Skeletal muscle satellite cell (primary cell): ENCODE data around the gene TBC1D19.
"Not testable (repeated sequence)": the region's sequence is repeated elsewhere in the genome, so short reads cannot be mapped to it uniquely, and the experiment has no call there.

ENCODE experiments used
- H3K27me3 ChIP-seq: 2 replicates; pipeline ENCODE4 v1.7.0; 2013; ENCODE audit warnings: low read length; ENCODE audit not compliant: control insufficient read depth, insufficient read depth
- H3K36me3 ChIP-seq: 2 replicates; pipeline ENCODE4 v1.7.0; 2013; ENCODE audit warnings: mild to moderate bottlenecking, control low read depth, low read length; ENCODE audit not compliant: insufficient read depth
- H3K4me1 ChIP-seq: 2 replicates; pipeline ENCODE4 v1.7.0; 2013; ENCODE audit warnings: low read length; ENCODE audit not compliant: control insufficient read depth, insufficient read depth
- H3K4me2 ChIP-seq: 2 replicates; pipeline ENCODE4 v1.7.0; 2013; ENCODE audit warnings: mild to moderate bottlenecking, low read length
- H3K4me3 ChIP-seq: 2 replicates; pipeline ENCODE4 v1.7.0; 2013; ENCODE audit warnings: low read length
- H3K9ac ChIP-seq: 2 replicates; pipeline ENCODE4 v1.7.0; 2013; ENCODE audit warnings: mild to moderate bottlenecking, low read depth, low read length, moderate library complexity
- H3K9me3 ChIP-seq: replicated peaks from 2 replicates; pipeline ENCODE4 v1.7.0; 2013; ENCODE audit warnings: mild to moderate bottlenecking, control low read depth, low read length

Gene TBC1D19

GRCh38 chr4:26576231-26576739 is 7.6 kb upstream of the TBC1D19 start:
- Histone ChIP-seq H3K4me3 (peak overlapping the region; percentile 41), H3K9ac (peak overlapping the region; percentile 55)

GRCh38 chr4:26577066-26577465 is 6.8 kb upstream of the TBC1D19 start:
- peak overlapping the region; percentile 66 for H3K4me2 ChIP-seq
- H3K9ac ChIP-seq = no peak overlapping the region
- H3K36me3 ChIP-seq = no peaks in the 10 kb centered on the region
- peaks cover 32% of the 10 kb centered on the region for H3K4me1 ChIP-seq
- no peak overlapping the region for H3K4me3 ChIP-seq
- no peaks in the 10 kb centered on the region for H3K9me3 ChIP-seq
- no peaks in the 10 kb centered on the region for H3K27me3 ChIP-seq

More at GRCh38 chr4:26576231-26576739, 7.6 kb upstream of the TBC1D19 start:
- peak overlapping the region; percentile 66 for H3K4me2 ChIP-seq
- no peaks in the 10 kb centered on the region for H3K9me3 ChIP-seq
- no peaks in the 10 kb centered on the region for H3K27me3 ChIP-seq
- no peaks in the 10 kb centered on the region for H3K36me3 ChIP-seq
- H3K4me1 ChIP-seq = peaks cover 38% of the 10 kb centered on the region

DNA sequence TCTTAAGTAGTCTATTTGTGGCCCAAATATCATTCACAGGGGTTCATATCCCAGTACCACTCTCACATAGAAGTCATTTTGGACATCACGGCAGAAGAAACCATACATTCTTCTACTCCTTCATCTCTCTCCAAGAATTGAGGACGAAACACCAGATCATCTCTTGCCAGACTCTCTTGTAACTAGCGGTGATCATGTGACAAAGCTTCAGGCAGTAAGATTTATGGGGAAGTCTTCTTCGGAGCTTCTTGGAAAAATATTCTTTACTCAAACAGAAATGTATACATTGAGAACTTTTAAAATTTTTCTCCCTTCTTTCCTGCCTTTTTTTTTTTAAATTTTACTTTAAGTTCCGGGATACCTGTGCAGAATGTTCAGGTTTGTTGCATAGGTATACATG is 4.7 kb upstream of the TBC1D19 start:
- Histone ChIP-seq H3K4me3 (no peak overlapping the region), H3K9ac (no peak overlapping the region), H3K4me2 (no peak overlapping the region), H3K27me3 (no peaks in the 10 kb centered on the region), H3K4me1 (peaks cover 29% of the 10 kb centered on the region), H3K36me3 (no peaks in the 10 kb centered on the region), H3K9me3 (no peaks in the 10 kb centered on the region)

GRCh38 chr4:26581341-26581740 is 2.5 kb upstream of the TBC1D19 start:
- H3K27me3 ChIP-seq, H3K9ac ChIP-seq, H3K4me3 ChIP-seq, H3K36me3 ChIP-seq, H3K9me3 ChIP-seq, H3K4me2 ChIP-seq: not testable (repeated sequence)
- peaks cover 11% of the 10 kb centered on the region for H3K4me1 ChIP-seq

DNA sequence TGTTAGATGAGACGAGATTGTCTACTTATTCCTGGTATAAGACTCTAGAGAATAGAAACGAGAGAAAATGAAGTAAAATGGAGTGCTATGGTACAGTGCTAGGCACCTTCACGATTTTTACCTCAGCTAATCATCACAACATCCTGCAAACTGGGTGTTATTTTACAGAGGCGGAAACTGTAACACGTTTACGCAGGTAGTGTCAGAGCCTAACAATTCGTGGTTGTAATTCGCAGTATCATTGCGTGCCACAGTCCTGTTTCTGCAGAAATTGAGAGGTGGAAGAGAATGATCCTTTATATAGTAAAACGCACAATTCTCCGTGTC is 383 bp upstream of the TBC1D19 start:
- H3K9me3 ChIP-seq = no peaks in the 10 kb centered on the region
- H3K9ac ChIP-seq = peak overlapping the region; percentile 89

DNA sequence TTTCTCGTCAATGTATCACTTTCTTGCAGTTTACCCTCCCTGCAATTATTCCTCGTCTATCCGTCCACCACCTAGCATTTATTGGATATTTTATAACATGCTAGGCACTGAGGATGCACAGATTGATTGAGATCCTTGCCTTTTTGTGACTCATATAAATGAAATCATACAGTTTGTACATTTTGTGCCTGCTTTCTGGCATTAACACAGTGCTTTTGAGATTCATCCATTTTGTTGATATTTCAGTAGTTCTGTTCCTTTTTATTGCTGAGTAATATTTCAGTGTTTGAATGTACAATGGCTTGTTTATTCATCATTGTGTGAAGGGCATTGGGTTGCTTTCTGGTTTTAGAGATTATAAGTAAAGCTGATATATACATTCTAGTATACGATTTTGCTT is 841 bp downstream of the TBC1D19 start:
- peak overlapping the region; percentile 83 for H3K4me2 ChIP-seq
- H3K9me3 ChIP-seq = no peaks in the 10 kb centered on the region
- peak overlapping the region; percentile 85 for H3K4me3 ChIP-seq
- H3K27me3 ChIP-seq = no peaks in the 10 kb centered on the region
- no peaks in the 10 kb centered on the region for H3K36me3 ChIP-seq
- H3K9ac ChIP-seq = peak overlapping the region; percentile 89
- H3K4me1 ChIP-seq = peaks cover 11% of the 10 kb centered on the region

More for the DNA sequence above, 383 bp upstream of the TBC1D19 start:
- Histone ChIP-seq H3K27me3 (no peaks in the 10 kb centered on the region), H3K4me1 (peaks cover 5% of the 10 kb centered on the region), H3K36me3 (no peaks in the 10 kb centered on the region), H3K4me2 (peak overlapping the region; percentile 83), H3K4me3 (peak overlapping the region; percentile 85)

GRCh38 chr4:26589705-26590104 is 5.8 kb downstream of the TBC1D19 start:
- no peaks in the 10 kb centered on the region for H3K9me3 ChIP-seq

GRCh38 chr4:26590639-26591038 is 6.8 kb downstream of the TBC1D19 start:
- Histone ChIP-seq H3K4me3 (no peak overlapping the region), H3K4me2 (peak overlapping the region; percentile 12), H3K9me3 (no peaks in the 10 kb centered on the region), H3K4me1 (peaks cover 20% of the 10 kb centered on the region), H3K36me3 (no peaks in the 10 kb centered on the region), H3K9ac (no peak overlapping the region), H3K27me3 (no peaks in the 10 kb centered on the region)

More at GRCh38 chr4:26589705-26590104, 5.8 kb downstream of the TBC1D19 start:
- Histone ChIP-seq H3K36me3 (no peaks in the 10 kb centered on the region), H3K27me3 (no peaks in the 10 kb centered on the region), H3K4me3 (peak overlapping the region; percentile 10), H3K9ac (no peak overlapping the region), H3K4me2 (peak overlapping the region; percentile 12), H3K4me1 (peaks cover 20% of the 10 kb centered on the region)

GRCh38 chr4:26593557-26593956 is 9.7 kb downstream of the TBC1D19 start:
- H3K4me1 ChIP-seq = peaks cover 25% of the 10 kb centered on the region
- not testable (repeated sequence) for H3K27me3 ChIP-seq, H3K4me2 ChIP-seq, H3K36me3 ChIP-seq, H3K4me3 ChIP-seq, H3K9me3 ChIP-seq, H3K9ac ChIP-seq

GRCh38 chr4:26594371-26594770 is 10.5 kb downstream of the TBC1D19 start:
- H3K36me3 ChIP-seq = no peaks in the 10 kb centered on the region

DNA sequence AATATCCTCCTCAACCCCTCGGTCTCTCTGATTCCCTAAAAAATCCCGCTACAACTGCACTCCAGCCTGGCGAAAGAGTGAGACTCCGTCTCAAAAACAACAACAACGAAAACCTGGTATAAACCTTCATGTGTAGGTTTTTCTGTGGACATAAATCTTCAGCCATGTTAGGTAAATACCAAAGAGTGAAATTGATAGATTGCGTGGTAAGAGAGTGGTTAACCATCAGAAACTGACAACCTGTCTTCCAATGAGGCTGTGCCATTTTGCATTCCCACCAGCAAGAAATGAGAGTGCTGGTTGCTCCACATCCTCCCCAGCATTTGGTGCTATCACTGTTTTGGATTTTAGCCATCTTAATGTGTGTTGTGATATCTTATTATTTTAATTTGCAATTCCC is 10.9 kb downstream of the TBC1D19 start:
- Histone ChIP-seq H3K4me1 (peaks cover 19% of the 10 kb centered on the region), H3K9ac (no peak overlapping the region), H3K9me3 (no peaks in the 10 kb centered on the region), H3K4me2 (no peak overlapping the region), H3K4me3 (no peak overlapping the region), H3K36me3 (no peaks in the 10 kb centered on the region), H3K27me3 (no peaks in the 10 kb centered on the region)

More at GRCh38 chr4:26594371-26594770, 10.5 kb downstream of the TBC1D19 start:
- H3K9me3 ChIP-seq = no peaks in the 10 kb centered on the region
- no peak overlapping the region for H3K4me2 ChIP-seq
- no peaks in the 10 kb centered on the region for H3K27me3 ChIP-seq
- H3K4me3 ChIP-seq = no peak overlapping the region
- no peak overlapping the region for H3K9ac ChIP-seq
- peaks cover 23% of the 10 kb centered on the region for H3K4me1 ChIP-seq

DNA sequence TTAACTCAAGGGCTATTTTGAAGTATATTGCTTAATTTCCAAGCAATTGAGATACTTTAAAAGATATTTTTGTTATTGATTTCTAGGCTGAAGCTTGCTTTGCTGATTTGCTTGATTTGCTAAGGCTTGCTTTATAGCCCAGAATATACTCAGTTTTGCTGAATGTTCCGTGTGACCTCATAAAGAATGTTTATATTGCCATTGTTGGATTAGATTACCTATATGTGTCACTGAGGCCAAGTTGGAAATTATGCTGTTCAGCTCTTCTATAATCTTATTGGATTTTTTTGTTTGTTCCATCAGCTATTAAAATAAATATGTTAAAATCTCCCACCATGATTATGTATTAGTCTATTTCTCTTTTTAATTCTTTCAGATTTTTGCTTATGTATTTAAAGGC is 13.0 kb downstream of the TBC1D19 start:
- Histone ChIP-seq H3K27me3 (no peaks in the 10 kb centered on the region), H3K4me1 (peaks cover 5% of the 10 kb centered on the region), H3K36me3 (no peaks in the 10 kb centered on the region), H3K9ac (no peak overlapping the region), H3K9me3 (no peaks in the 10 kb centered on the region), H3K4me2 (peak overlapping the region; percentile 25), H3K4me3 (no peak overlapping the region)
